ENCODE results near the gene DENND1A.
A peak's percentile ranks its signal among the peaks of the same experiment; 100 is the strongest.
"Not testable (repeated sequence)": the region's sequence is repeated elsewhere in the genome, so short reads cannot be mapped to it uniquely, and the experiment has no call there.

The DENND1A gene

GRCh38 chr9:123922431-123922830 lies 7.5 kb downstream of the DENND1A start:
- no peak for DNase-seq (ENCODE audit: low read depth)

DNA sequence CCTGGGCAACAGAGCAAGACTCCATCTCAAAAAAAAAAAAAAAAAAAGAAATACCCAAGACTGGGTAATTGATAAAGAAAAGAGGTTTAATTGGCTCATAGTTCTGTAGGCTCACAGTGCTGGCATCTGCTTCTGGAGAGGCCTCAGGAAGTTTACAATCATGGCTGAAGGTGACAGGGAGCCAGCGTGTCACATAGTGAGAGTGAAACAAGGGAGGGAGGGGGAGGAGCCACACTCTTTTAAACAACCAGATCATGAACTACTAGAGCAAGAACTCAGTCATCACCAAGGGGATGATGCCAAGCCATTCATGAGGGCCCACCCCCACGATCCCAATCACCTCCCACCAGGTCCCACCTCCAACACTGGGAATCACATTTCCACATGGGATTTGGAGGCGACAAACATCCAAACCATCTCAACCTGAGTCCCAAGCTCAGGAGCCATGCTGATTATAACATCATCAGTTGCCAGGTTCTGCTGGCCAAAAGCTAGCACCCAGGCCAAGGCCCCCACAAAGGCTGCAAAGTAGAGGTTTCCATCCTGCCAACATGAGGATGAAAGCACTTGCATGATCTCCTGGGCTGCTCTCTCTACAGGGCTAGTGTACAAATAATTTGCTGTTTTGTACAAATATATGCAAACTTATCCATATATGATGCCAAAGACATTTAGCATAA lies 15.3 kb downstream of the DENND1A start:
- DNase-seq (ENCODE audit: low read depth): no peak

DNA sequence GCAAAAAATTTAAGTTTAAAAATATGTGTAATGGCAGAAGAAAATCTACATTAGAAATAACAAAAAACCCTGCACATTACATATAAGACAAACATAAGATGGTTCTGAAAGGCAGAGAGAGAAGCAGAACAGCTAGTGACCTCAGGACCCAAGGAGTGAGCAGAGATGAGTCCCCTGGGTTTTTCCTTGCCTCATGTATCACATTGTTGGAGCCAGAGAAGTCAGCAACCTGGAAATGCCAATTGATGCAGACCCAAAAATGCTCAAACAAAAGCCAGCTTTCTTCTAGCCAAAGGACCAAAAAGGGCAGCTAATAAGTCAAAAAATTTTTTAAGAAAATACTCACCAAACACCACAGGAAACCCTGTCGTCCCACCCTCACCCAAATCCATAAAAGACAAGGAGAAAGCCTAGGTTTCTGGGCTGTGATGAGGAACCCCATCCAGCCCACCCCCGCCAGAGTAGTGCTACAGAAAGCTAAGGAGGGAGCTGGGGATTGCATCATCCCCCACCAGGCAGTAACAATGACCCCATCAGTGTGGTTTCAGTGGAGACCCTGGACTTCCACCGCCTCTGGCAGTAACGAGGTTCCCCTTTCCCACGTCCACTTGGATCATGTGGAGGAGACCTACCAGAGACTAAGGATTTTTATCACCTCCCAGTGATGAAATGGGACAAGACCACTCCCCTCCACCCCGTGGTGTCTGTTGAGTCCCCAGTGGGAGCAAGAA lies 17.6 kb downstream of the DENND1A start:
- DNase-seq (ENCODE audit: low read depth): no peak

DNA sequence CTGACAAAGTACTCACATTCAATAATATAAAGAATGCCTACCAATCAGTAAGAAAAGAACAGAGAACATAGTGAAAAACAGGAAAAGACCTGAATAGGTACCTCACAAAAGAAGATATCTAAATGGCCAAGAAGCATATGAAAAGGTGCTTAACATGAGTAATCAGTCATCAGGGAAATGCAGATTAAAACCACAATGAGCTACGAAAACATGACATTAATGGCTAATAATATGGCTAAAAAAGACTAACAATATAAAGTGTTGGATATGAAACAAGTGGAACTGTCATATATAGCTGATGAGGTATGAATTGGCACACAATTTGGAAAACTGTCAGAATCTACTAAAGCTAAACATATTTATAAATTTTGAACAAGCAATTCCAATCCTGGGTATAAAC lies 18.9 kb downstream of the DENND1A start:
- no peak for DNase-seq (ENCODE audit: low read depth)

DNA sequence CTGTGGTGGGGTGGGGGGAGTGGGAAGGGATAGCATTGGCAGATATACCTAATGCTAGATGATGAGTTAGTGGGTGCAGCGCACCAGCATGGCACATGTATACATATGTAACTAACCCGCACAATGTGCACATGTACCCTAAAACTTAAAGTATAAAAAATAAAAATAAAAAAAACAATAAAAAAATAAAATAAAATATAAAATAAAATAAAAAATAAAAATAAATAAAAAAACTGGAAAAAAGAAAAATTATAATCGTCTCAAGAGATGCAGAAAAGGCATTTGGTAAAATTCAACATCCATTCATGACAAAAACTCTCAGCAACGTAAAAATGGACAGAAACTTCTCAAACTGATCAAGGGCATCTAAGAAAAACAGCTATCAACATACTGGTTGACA lies 20.7 kb downstream of the DENND1A start:
- not testable (repeated sequence) for DNase-seq (ENCODE audit: low read depth)

DNA sequence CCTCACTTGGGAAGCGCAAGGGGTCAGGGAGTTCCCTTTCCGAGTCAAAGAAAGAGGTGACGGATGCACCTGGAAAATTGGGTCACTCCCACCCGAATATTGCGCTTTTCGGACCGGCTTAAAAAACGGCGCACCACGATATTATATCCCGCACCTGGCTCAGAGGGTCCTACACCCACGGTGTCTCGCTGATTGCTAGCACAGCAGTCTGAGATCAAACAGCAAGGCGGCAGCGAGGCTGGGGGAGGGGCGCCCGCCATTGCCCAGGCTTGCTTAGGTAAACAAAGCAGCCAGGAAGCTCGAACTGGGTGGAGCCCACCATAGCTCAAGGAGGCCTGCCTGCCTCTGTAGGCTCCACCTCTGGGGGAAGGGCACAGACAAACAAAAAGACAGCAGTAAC lies 26.4 kb downstream of the DENND1A start:
- not testable (repeated sequence) for DNase-seq (ENCODE audit: low read depth)

DNA sequence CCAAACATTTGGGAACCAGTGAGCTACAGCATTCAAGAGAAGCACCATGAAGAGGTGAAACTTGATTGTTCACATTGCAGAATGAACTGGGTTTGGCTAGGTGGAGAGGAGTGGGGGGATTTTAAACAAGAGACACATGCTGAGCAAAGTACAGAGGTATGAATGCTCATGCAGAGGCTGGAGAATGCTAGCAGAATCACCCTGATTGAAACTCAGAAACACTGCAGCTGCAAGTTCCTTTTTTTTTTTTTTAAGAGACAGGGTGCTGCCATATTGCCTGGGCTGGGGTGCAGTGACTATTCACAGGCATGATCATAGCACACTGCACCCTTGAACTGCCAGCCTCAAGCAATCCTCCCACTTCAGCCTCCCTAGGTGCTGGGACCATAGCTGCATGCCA lies 35.1 kb downstream of the DENND1A start:
- no peak for DNase-seq (ENCODE audit: low read depth)

- peak; percentile 38 for DNase-seq (ENCODE audit: low read depth)
Measured at GRCh38 chr9:123893831-123894460, 36.0 kb downstream of the DENND1A start.

- DNase-seq (ENCODE audit: low read depth): no peak
Measured at GRCh38 chr9:123893115-123893514, 36.8 kb downstream of the DENND1A start.

DNA sequence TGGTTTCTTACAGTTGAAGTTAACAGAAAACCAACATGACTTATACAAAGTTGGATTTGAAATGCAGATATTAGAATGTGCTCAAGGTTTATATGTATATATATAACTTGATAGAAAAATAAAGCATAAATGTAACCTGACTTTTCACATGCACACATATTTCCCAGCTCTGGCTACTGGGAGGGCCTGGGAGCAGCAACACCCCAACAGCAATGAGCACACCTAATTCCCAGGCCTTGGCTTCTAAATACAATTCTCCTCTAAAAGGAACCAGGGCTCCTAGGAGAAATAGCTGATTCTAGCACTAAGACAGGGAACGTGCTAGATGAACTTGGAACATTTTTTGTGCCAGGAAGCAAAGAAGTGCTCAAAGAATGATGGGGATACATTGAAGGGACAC lies 42.1 kb downstream of the DENND1A start:
- no peak for DNase-seq (ENCODE audit: low read depth)

GRCh38 chr9:123885834-123886233 lies 44.1 kb downstream of the DENND1A start:
- DNase-seq (ENCODE audit: low read depth): not testable (repeated sequence)

DNA sequence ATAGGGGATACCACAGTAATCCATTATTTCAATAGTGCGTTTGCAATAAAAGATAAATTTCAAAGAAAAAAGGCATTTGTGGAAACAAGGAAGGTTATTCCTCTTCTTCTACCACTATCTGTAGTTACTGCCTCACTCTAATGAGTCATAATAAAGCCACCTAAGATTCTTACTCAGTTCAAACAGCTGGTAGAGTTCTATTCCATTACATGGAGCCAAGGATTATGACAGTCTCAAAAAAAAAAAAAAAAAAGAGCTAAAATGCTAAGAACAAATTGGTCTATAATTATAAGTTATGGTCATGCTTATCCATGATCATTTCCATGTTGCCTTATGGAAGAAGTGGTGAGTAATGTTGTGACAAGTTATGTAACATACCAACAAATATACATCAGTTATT lies 46.3 kb downstream of the DENND1A start:
- DNase-seq (ENCODE audit: low read depth): peak; percentile 21

DNA sequence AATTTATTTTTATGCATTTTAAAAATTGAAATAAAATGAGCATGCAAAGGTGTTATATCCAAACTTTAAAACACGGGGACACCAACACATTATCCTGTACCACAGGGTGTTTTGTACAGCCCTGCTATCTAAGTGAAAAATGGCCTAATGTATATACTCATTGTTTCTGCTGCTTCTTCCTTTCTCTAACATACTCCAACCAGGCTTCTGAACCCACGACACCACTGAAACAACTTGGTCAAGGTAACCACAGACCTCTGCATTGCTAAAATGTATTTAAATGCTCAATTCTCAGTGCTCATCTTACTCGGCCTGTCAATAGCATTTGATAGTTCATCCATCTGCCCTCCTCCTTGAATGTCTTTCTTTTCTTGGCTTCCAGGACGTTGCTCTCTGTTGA lies 48.3 kb downstream of the DENND1A start:
- DNase-seq (ENCODE audit: low read depth): no peak

GRCh38 chr9:123880420-123880819 lies 49.5 kb downstream of the DENND1A start:
- DNase-seq (ENCODE audit: low read depth): no peak

- no peak for DNase-seq (ENCODE audit: low read depth)
Measured at GRCh38 chr9:123876750-123877149, 53.2 kb downstream of the DENND1A start.

- DNase-seq (ENCODE audit: low read depth): no peak
Measured at GRCh38 chr9:123872710-123873109, 57.2 kb downstream of the DENND1A start.

GRCh38 chr9:123871781-123872180 lies 58.1 kb downstream of the DENND1A start:
- no peak for DNase-seq (ENCODE audit: low read depth)

DNA sequence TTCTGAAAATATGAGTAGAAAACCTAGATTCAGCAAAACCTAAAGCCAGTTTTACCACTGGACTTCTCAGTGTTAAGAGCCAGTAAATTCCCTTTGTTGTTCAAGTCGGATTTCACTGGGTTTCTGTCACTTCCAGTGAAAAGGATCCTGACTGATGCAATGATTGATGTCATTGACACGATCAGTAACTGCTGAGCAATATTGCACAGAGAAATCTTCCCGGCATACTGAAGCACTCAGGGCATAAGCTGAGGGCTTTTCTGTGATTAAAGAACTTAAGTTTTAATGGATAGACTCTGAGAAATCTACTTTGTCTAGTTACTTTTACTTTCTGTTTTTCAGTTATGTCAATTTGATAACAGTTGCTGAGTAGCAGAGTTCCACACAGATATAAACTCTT lies 61.9 kb downstream of the DENND1A start:
- peak; percentile 30 for DNase-seq (ENCODE audit: low read depth)

- no peak for DNase-seq (ENCODE audit: low read depth)
Measured at GRCh38 chr9:123867034-123867433, 62.9 kb downstream of the DENND1A start.

DNA sequence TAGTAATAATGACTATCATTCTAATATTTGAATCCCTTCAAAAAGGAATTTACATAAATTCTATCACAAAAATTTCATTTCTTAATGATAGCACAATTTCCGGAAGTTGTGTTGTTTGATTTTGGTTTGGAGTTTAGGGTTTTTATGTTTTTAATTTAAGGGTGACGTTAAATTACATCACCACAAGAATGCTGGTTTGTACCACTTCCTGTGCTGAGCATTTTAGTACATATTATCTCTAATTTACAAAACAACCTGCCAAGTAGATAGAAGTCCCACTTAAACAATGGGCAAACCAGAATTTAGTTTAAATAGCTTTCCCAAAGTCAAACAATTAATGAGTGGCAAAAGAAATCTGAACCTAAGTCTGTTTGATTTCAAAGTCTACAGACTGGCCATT lies 63.4 kb downstream of the DENND1A start:
- peak; percentile 46 for DNase-seq (ENCODE audit: low read depth)

DNA sequence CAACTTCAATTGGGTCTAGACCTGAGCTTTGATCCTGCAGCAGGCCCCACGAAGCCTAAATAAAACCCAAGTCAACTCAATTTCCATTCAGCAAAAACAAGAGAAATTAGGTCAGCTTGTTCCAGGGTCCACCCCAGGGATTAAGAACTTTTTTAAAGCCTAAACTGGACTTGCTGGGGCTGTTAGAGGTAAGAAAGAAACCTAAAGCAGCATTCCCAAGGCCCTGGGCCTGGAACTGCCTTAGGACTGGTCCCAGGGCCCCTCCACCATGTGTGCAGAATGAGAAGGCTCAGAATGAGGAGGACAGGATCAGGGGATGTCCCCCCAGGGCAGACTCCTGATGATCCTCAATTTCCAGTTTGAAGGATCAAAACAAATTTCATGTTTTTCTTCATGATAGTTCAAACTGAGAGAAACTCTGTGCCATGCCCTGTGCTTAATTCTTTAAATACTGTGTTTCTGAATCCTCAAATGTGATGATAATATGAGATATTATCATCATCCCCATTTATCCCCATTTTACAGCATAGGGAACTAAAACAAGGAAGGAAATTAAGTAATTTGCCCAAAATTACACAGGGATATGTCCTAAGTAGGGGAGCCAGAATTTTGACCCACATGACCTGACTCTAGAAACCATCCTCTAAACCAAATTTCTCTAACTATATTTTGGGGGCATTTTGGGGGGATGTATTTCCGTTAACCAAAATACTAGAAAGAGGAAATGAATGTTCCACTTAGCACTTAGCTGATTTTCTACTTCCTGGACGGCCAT lies 64.5 kb downstream of the DENND1A start:
- DNase-seq (ENCODE audit: low read depth): no peak

GRCh38 chr9:123864251-123864650 lies 65.7 kb downstream of the DENND1A start:
- DNase-seq (ENCODE audit: low read depth): no peak

Data from iris pigment epithelial cell (primary cell).